ENCODE results near the gene CSK.

CSK gene

DNA sequence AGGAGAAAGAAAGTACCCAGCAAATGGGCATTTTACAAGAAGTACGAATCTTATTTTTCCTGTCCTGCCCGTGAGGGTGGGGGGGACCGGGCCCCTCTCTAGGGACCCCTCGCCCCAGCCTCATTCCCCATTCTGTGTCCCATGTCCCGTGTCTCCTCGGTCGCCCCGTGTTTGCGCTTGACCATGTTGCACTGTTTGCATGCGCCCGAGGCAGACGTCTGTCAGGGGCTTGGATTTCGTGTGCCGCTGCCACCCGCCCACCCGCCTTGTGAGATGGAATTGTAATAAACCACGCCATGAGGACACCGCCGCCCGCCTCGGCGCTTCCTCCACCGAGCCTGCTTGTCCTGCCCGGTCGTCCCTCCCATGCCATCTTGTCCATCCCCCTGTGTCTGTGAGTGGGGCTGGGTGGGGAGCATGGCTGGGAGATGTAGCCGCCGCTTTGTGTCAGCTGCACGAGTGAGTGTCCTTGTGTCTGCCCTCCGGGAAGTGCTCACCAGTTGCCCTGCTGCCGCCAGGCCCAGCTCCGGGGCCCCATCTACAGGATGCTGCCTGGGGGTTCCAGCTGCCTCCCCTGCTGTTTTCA, 21.1 kb downstream of the CSK start:
- DNase-seq = no peak

DNA sequence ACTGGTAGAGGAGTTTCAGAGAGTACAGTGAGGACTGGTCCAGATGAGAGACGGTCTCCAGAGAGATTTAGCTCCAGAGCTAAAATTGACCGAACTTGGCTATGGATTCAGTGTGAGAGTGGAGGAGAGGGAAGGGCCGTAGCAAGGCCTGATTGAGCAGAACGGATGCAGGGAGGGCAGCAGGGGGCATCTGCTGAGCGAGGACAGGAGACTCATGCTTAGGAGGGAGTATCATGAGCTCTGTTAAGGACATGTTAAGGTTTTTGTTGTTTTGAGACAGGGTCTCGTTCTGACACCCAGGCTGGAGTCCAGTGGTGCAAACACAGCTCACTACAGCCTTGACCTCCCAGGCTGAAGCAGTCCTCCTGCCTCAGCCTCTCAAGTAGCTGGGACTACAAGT, 23.1 kb downstream of the CSK start:
- no peak for DNase-seq

DNA sequence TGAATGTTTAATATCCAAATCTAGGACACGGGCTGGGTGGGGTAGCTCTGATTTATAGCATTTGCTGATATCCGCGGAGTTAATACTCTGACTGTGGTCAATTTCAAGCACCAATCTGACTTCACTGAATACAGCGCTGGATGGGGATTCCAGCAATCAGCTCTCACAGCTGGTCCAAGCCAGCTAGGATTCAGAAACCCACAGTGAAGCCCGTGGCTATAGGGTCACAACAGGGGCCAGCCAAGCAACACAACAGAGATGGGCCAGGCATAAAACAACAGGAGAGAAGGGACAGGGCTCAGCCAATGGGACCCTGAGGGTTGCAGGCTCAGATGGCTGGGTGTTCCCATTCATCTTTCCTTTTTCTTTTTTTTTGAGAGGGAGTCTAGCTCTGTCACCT, 25.4 kb downstream of the CSK start:
- DNase-seq = no peak

DNA sequence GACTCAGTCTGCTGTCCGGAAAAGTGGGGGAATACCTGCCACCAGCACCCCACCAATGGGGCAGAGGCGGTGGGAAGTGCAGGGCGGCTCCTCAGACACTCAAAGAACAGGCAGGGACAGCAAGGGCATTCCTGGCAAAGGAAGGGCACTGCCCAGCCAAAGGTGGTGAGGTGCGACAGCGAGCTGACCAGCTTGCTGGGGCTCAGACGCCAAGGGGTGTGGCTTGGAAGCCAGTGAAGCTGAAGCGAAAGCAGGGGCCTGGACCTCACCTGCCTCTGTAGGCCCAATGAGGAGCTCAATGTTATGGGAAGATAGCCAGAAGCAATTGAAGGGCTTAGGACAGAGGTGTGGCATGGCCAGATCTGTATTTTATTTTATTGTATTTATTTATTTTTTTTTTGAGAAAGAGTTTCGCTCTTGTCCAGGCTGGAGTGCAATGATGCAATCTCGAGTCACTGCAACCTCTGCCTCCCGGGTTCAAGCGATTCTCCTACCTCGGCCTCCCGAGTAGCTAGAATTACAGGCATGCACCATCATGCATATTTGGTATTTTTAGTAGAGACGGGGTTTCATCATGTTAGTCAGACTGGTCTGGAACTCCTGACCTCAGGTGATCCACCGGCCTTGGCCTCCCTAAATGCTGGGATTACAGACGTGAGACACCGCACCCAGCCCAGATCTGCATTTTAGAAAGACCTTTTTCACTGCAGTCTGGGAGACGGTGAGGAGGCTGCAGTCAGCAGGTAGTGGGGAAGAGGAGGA, 26.4 kb downstream of the CSK start:
- no peak for DNase-seq

DNA sequence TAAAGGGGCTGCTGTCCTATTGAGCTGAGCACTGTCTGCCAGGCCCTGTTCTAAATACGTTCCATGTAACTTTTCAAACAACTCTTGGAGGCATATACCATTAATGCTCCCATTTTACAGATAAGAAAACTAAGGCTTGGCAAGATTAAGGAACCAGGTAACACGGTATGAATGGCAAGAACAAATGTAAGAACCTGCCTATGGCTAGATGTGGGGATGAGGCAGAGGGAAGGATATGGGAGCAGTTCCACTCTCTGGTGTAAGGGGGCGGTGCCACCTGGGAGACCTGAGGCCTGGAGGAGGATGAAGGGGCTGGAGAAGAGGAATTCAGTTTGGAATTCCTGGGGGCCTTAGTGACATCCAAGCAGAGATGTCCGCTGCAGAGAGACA, 27.0 kb downstream of the CSK start:
- no peak for DNase-seq

DNA sequence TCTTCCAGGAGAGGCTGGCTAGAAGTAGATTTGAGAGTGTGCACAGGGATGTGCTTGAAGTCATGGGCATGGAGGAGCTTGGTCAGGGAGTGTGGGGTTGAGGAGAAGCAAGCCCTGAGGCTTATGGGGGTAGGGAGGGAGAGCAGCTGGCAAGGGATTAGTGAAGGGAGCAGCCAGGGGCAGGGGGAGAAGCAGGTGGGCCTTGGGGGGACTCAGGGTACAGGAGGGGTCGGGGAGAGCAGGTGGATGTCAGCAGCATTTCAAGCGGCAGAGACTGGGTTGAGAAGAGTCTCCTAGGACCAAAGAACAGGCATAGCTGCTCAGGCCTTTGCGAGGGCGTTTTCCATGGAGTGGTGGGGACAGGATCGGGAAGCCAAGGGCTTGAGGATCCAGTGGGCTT, 27.4 kb downstream of the CSK start:
- DNase-seq = no peak

DNA sequence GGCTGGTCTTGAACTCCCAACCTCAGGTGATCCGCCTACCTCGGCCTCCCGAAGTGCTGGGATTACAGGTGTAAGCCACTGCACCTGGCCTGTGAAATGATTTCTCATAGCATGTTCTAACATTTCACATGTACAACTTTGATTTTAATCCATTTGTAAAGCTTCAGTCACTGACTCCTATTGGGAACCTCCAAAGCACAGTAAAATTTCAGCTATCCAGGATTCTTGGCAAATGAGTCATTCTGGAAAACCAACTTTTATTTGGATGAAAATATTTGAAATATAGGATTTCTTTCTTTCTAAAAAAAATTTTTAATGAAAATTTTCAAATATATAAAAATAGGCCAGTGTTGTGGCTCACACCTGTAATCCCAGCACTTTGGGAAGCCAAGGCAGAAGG, 28.1 kb downstream of the CSK start:
- DNase-seq = no peak

DNA sequence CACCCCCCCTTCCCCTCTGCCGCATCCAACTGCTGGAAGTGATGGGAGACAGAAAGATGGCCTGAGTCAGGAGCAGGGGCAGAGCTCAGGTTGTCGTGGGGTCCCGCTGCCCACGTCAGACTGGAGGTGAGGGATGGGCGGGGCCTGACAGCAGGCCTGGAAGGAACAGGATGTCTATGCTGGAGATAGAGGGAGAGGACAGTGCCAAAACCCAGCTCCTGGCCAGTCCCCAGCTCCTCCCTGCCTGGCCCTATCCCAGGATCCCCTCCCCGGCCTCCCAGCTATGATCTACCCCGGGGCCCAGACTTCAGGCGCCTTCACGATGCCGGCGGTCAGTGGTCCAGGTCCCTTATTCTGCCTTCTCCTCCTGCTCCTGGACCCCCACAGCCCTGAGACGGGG, 30.7 kb downstream of the CSK start, which contains the start of gene LMAN1L:
LMAN1L (plus strand) TSS at position 303 of the 400 bp plus-strand sequence; CDS start at position 323, 20 bp downstream.
- DNase-seq = no peak

DNA sequence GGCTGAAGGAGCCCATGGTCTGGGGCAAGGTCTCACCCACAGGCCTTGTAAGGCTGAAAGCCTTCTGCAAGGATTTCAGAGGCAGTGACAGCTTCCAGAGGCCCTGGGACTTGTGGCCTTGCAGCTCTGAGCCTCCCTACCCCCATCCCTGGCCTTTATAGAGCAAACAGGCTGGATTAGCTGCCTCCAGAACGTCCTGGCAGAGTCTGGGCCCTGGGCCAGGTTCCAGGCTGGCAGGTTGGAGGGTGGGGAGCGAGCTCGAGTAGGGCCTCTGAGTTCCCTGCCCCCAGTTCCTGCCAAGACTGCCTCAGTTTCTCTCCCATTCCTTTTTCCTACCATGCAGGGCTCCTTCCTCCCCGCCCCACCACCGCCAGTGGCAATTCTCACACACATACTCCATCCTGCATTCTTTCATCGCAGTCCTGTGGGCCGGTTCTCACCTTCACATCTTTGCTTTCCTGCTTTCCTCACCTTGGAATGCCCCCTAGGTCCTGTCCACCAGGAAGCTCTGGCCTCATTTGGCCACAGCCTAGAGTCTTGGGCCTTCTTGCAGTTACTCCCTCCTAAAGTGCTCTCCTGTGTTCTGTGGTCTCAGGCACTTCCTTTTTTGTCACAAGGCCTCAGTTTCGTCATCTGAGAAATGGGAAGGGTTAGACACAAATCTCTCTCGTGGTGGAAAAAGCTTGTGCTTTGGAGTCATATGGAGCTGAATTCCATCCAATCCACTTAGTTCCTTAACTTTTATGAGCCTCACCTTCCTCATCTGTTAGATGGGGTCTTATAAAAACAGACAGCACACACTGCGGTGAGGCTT, 33.4 kb downstream of the CSK start:
- DNase-seq = no peak

DNA sequence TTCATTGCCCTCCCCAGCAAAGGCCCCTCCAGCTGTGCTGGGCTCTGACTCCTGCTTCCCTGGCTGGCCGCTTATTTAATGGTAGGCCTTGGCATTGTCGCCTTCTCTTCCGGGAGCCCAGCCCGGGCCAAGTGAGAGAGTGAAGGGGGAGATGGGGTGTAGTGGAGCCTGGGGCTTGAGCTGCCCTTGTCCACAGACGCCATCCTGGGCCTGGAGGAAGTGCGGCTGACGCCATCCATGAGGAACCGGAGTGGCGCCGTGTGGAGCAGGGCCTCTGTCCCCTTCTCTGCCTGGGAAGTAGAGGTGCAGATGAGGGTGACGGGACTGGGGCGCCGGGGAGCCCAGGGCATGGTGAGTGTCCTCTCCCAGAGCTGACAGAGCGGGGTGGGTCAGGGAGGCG, 34.1 kb downstream of the CSK start:
- no peak for DNase-seq

DNA sequence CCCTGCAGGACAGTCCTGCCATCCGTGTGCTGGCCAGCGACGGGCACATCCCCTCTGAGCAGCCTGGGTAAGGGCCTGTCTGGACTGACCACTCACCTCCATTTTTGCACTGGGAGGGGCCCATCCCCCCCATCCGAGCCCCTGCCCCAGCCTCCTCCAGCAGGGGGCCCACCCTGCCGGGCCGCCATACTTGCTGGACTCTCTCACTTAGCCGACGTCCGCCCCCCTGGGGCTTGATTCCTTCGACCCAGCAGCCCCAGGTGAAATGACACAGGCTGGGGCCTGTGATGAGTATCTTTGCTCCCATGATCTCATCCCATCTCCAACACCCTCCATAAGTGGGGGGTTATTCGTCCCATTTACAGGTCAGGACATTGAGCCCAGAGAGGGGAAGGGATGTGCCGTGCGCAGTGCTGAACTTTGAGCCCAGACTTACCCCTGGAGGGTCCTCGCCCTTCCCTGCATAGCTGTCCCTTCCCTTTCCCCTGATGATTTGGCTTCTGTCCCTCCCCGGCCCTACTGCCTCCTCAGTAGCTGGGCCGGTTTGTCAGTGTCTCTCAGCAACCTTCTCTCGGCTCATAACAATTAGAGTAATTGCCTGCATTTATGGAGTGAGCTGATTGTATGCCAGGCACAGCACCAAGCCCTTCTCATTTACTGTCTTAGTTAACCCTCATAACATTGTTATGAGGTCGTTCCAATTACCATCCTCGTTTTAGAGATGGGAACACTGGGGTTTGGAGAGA, 34.9 kb downstream of the CSK start:
- DNase-seq = no peak

DNA sequence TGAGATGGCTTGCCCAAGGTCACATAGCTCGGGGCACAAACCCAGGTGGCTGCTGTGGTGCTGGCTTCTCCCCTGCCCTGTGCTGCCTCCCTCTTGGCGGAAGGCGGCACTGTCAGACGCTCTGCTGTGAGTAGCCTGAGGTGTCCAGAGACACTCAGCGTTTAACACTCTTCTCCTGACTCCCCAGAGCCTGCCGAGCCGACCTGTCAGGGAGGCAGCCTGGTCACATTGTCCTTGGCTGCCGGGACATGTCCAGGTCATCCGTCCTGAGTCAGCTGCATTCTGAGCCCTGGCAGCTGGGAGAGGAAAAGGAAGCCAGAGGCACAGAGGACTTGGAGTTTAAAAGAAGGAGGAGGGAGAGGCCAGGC, 35.5 kb downstream of the CSK start:
- no peak for DNase-seq

DNA sequence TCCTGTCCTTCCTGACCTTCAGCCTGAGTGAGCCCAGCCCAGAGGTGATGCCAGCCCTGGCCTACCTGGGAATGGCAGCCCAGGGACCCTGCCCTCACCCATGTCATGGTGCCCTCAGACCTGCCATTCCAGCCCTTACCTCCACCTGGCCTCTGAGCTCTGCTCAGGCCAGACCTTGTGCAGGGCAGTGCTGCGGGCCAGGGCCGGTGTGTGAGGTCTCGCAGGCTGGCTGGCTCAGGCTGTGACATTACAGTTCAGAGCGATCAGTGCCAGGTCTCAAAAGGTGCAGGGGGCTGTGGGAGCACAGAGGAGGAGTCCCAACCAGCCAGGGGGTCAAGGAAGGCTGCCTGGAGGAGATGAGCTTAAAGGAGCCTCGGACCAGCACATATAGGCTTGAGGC, 38.2 kb downstream of the CSK start:
- DNase-seq = no peak

DNA sequence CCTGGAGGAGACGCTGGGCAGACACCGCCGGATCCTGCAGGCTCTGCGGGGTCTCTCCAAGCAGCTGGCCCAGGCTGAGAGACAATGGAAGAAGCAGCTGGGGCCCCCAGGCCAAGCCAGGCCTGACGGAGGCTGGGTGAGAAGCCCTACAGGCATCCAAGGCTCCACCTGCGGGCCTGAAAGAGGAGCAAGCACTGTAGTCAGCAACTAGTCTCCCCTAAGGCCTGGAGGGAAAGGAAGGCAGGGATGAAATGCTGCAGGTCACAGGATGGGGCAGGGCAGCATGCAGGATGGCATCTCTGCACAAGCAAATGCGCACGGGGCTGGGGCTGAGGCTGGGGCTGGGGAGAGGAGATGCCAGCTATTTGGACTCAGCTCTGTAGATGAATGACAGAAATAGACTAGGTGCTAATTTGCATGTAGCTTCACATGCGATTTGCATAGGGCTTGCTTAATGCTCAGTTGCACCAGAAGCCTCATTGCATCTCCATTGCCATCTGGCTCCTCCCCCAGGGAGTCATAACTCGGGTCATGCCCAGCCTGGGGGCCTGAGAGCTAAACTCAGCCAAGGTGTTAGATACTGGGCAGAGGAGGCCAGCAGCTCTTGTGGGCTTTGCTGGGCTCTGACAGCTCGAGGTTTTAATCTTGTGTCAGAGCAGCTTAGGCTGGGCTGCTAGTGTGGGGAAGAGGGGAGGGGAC, 39.4 kb downstream of the CSK start:
- DNase-seq = no peak

DNA sequence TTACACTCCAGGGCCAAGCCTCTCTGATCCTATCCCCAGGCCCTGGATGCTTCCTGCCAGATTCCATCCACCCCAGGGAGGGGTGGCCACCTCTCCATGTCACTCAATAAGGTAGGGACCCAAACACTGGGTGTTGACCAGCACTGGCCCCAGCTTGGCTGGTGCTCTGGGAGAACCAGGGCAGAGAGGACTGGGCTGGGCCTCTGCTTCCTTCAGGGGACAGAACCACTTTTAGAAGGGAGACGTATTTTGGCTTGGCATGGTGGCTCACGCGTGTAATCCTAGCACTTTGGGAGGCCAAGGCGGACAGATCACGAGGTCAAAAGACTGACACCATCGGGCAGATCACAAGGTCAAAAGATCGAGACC, 39.9 kb downstream of the CSK start:
- DNase-seq = no peak

DNA sequence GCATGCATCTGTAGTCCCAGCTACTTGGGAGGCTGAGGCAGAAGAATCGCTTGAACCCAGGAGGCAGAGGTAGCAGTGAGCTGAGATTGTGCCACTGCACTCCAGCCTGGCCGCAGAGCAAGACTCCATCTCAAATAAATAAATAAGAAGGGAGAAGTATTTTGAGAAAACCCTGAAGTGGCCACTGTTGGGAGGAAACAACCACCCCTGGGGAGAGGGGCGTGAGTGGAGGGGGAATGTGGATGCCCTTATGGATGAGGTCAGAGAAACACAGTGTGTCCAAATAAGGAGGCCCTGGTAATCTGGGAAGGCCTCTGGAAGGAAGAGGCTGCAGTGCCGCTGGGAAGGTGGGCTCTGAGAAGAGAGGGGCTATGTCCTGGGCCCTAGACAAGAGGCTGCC, 40.4 kb downstream of the CSK start:
- DNase-seq = no peak

DNA sequence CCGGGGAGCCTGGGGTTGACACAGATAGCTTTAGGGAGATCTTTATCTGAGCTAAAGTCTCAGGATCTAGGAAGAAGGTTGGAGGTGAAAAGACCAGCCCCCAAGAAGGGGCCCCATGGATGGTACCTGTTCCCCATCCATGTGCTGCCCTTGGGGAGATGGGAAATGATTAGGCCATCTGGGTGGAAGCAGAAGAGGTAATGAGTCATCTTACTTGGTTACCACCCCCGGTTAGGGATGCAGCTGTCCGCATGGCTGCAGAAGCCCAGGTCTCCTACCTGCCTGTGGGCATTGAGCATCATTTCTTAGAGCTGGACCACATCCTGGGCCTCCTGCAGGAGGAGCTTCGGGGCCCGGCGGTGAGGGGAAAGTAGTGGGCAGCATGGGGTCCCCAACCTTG, 41.4 kb downstream of the CSK start:
- DNase-seq = no peak

DNA sequence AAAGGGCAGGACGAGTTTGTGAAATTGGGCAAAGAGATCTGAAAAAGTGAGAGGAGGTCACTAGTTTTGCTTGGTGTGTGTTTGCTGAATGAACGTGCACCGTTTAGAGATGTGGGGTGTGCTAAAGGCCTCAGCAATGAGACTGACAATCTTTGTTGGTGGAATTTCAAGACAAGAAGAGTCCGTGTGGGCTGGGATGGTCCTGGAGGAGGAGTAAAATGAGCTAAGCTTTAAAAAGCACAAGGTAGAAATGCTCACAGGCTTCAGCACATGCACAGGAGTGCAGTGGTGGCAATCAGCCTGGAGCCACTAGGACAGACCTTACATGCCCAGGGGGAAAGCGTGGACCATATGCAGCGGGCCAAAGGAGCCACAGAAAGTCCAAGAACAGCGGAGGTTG, 43.1 kb downstream of the CSK start:
- no peak for DNase-seq

DNA sequence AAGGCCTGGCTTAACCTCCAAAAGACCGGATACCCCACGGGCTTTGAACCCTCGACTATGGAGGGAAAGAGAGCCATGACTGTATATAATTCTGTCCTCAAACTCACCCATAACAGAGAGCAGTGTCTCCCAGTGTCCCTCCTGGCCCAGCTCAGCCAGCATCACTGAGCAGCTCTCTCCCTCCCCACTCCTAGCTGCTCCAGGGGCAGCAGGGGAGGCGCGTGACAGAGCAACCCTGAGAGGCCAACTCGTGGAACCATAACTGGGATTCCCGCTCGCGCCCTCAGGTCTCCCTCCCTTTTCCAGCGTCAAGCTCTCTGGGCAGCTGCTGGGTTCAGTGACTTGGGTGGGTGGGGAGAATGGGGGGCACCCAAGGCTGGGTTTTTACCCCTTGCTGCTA, 44.0 kb downstream of the CSK start:
- no peak for DNase-seq

DNA sequence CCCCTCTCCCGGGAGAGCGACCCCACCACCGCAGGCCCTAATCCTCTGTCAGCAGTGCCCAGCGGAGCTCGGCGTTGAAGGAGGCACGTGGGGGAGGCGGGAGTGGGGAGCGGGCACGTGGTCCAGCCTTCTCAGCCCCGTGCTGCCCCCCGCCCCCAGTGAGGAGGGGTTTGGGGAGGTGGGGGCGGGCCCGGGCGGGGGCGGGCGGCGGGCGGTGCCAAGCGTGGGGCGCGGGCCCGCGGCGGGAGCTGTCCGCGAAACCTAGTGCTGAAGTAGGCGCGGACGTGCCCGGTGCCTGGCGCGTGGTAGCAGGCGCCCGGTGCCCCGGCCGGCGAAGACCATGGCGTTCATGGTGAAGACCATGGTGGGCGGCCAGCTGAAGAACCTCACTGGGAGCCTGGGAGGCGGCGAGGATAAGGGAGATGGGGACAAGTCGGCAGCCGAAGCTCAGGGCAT, 44.5 kb downstream of the CSK start, which contains the start of gene CPLX3:
CPLX3 (plus strand) TSS at position 264 of the 456 bp plus-strand sequence; CDS start at position 341, 77 bp downstream.
- no peak for DNase-seq

DNA sequence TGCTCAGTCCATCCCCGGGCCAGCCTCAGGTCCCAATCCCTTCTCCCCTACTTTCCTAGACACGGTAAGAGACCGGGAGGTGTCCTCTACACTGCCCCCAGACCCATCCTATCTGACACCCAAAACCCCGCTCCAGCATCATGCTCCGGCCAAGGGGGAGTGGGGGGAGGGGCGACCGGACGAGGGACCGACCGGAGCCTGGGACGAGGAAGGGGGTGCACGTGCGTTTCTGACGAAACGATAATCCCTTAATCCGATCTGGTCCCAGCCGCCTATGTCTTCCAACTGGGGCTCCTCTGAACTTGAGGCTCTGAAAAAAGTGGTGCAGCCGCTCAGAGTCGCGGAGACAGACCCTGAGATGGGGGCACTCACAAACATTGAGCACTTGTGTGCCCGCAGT, 45.0 kb downstream of the CSK start:
- no peak for DNase-seq

DNA sequence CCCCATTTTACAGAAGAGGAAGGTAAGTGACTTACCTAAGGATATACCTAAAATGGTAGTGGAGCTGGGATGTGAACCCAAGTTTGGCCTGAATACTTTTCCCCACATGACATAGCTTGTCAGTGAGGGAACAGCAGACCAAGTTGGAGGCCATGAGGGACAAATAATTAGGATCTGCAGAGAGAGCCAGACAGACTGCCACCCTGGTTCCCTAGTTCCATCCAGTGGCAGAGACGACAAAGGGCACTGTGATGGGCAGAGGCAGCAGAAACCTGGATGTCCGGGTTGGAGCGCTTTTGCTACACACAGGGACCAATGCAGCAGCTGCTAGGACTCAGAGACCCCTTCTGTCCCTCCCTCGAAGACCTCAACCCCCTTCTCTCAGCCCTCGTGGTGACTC, 45.7 kb downstream of the CSK start:
- no peak for DNase-seq

DNA sequence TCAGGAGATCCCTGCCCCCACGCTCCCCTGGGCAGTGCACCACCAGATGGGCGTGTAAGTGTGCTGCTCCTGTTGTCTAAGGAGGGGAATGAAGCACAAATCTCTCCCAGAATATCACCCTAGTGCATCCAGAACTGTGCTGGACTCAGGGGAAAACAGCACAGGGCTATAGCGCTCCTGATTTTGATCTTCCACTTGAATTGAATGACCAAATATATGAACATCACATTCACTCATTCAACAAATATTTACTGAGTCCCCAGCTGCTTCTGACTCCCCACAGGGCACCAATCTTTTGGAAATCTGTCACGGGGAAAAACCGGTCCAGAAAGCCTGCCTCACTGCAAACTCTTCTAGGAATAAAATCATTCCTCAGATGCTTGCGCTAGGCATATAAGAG, 47.0 kb downstream of the CSK start:
- DNase-seq = no peak
